Left cardiac atrium (tissue), 4 donors: ENCODE measurements around the gene KIAA0232. TPM values are rescaled to one million over a fixed set of nuclear protein-coding genes. Genes with fewer than 3 reads are reported as not detected.
"Not testable (repeated sequence)": the region's sequence is repeated elsewhere in the genome, so short reads cannot be mapped to it uniquely, and the experiment has no call there.

Experiments used
- ATAC-seq, 2 donors: fragments of 200-7000 bp; cut with Tn5 transposase; one replicate each; pipeline ENCODE4 v1.9.1; 2020; ENCODE audit warnings: mild to moderate bottlenecking in 2 of 2, moderate library complexity in 2 of 2
- DNase-seq: peaks from one replicate; pipeline ENCODE4 v3.0.0-alpha.2; 2020
- intact Hi-C, 2 donors: fragments of 100-400 bp; cut with DNase I; formaldehyde crosslinking; loops; one replicate each; pipeline versions ENCODE4 v1.14.1 to v1.15.1; 2022 to 2023
- total RNA-seq, 2 donors: library from RNA; stranded (reverse); fragmentation: NEBNext Ultra II Directional; extraction: Animal tissue kit (Norgen Biotek cat#: 25700); gene quantifications; one replicate each; pipeline ENCODE4 v1.2.1, GENCODE V29; 2021
- donor health status: DM: no; HTN: yes; CAD: no.
- donor health status: DM: no; HTN: yes; CAD: no; lungs with severe emphysema.
- donor health status: DM: yes; HTN: yes; CAD: no.
- donor health status: Dilated cardiomyopathy.

KIAA0232 gene
- total RNA-seq, 2 donors from 2014 or later, result 52.9 to 59.2 TPM

- no peak for ATAC-seq
Measured at GRCh38 chr4:6889736-6890324, 107.3 kb downstream of the KIAA0232 start.

GRCh38 chr4:6890358-6890757 is 107.8 kb downstream of the KIAA0232 start:
- DNase-seq, result no peak
- ATAC-seq, result no peak
- intact Hi-C loops, result no loop called here

More at GRCh38 chr4:6889736-6890324, 107.3 kb downstream of the KIAA0232 start:
- intact Hi-C loops, result no loop called here
- DNase-seq, result no peak

DNA sequence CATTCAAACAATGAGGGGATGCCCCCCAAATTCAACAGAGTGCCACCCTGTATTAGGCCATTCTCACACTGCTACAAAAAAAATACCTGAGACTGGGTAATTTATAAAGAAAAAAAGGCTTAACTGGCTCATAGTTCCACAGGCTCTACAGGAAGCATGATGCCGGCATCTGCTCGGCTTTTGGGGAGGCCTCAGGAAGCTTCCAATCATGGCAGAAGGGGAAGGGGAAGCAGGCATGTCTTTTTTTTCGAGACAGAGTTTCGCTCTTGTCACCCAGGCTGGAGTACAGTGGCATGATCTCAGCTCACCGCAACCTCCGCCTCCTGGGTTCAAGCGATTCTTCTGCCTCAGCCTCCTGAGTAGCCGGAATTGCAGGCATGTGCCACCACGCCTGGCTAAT is 108.4 kb downstream of the KIAA0232 start:
- ATAC-seq, DNase-seq, intact Hi-C loops: not testable (repeated sequence)

GRCh38 chr4:6891436-6892170 is 109.1 kb downstream of the KIAA0232 start:
- no peak for DNase-seq
- ATAC-seq, result peak in 1 of 2 donors; percentile 7
- intact Hi-C loops, result no loop called here

GRCh38 chr4:6892190-6892908 is 109.8 kb downstream of the KIAA0232 start:
- peak; percentile 29 to 52 for ATAC-seq
- DNase-seq, result peak; percentile 50
- intact Hi-C loops, result no loop called here

GRCh38 chr4:6892909-6893202 is 110.3 kb downstream of the KIAA0232 start:
- intact Hi-C loops, result no loop called here
- ATAC-seq (no peak), DNase-seq (no peak)

DNA sequence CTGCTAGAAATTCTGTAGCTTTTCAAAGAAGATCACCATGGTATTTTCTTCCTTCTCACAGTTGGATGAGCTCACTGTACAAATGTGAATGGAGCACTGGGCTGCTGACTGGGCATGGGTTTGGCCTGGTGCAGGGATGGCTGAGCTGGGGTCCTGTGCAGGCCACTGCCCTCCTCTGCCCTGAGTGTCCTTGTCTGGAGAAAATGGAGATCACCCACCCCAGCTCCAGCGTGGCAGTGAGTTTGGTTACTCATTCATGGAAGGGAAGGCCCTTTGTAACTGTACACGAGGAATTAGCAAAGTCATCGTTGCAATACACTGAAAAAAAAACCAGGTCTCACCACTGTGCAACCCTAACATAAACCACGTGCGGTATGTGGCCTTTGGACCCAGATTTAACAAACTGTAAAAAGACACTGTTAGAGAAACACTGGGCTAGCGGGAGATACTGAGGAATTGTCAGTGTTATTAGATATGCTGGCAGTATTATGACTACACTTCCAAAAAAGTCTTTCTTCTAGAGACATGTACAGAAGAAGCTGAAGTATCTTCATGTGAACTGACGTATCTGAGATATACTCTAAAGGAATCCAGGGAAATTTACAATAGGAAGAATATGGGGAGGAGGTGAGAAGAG is 111.0 kb downstream of the KIAA0232 start:
- intact Hi-C loops, result no loop called here
- no peak for ATAC-seq

DNA sequence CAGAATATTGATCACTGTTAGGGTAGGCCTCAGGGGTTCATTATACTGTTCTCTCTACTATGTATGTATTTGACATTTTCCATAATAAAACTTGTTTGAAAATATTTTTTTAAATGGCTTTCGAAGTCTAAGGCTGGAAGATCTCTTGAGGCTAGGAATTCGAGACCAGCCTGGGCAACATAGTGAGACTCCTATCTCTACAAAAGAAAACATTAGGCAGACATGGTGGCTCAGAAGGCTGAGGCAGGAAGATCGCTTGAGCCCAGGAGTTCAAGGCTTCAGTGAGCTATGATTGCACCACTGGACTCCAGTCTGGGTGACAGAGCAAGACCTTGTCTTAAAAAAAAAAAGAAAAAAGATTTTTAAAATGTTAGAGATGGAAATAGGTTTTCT is 111.6 kb downstream of the KIAA0232 start:
- ATAC-seq, result no peak
- no peak for DNase-seq
- intact Hi-C loops, result no loop called here

More for the DNA sequence above, 111.0 kb downstream of the KIAA0232 start:
- DNase-seq, result no peak

DNA sequence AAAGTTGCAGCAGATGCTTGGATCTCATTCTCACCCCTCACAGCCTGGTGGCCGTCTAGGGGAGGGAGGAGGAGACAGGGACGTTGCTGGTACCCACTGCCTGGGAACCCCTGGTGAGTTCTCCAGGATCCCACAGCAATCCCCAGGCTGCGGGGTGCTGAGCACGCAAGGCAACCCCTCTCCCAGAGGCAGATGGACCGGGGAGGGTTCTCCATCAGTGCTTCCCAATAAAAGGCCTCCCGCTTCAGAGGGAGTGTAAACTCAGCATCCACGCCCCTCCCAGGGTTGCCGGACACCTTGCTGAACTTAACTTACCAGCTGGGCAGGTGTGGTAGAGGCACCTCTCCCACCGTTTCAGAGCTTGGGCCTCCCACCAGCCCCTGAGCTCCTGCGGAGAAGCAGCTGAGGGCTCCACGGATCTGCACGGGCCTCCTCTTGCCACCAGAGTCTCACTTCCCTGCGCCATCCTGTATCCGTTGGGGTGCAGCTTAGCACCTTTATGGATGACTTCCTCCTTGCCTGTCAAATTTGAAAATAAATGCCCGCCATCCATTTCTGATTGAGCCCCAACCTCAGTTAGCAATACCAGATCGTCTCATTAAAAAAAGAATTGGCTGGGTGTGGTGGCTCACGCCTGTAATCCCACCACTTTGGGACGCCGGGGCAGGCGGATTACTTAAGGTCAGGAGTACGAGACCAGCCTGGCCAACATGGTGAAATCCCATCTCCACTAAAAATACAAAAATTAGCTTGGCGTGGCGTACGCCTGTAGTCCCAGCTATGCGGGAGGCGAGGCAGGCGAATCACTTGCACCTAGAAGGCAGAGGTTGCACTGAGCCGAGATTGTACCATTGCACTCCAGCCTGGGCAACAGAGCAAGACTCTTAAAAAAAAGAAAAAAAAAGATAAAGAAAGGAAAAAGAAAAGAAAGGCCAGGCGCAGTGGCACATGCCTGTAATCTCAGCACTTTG is 112.3 kb downstream of the KIAA0232 start:
- intact Hi-C loops, result no loop called here
- DNase-seq (no peak), ATAC-seq (no peak)

DNA sequence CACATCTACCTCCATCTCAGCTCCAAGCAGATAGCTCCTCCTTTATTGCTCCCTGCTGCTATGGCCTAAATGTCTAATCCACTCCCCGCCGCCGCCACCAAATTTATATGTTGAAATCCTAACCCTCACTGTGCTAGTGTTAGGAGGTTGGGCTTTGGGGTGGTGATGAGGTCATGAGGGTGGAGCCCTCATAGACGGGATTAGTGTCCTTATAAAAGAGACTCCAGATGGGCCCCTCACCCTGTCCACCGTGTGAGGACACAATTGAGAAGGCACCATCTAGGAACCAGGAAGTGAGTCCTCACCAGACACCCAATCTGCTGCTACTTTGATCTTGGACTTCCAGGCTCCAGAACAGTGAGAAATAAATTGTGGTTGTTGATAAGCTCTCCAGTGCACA is 113.5 kb downstream of the KIAA0232 start:
- DNase-seq, result no peak
- intact Hi-C loops, result no loop called here
- ATAC-seq, result no peak

GRCh38 chr4:6898763-6899162 is 116.2 kb downstream of the KIAA0232 start:
- DNase-seq, result no peak
- no peak for ATAC-seq
- intact Hi-C loops, result no loop called here

GRCh38 chr4:6900181-6900812 is 117.8 kb downstream of the KIAA0232 start:
- no peak for DNase-seq
- no peak for ATAC-seq
- intact Hi-C loops, result no loop called here

DNA sequence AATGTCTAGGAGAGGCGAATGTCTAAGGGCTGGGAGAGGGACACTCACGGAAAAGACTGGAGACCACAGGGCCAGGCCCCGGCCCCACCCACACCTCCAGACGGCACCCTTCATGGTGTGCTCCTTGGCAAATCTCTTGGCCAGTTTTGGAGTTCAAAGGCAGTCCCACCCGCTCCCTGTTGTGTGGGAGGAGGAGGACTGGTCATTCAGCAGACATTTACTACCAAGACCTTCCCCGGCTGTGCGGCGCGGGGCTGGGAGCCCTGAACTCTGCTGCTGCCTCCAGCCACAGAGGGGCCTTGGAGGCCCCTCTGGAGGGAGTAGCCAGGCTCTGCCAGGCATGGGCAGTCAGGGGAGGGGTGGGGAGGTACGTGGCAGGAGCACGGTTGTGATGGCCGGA is 118.4 kb downstream of the KIAA0232 start:
- DNase-seq (no peak), ATAC-seq (no peak)
- intact Hi-C loops, result no loop called here

- ATAC-seq (peak in 1 of 2 donors; percentile 46), DNase-seq (no peak)
- intact Hi-C loops, result no loop called here
Measured at GRCh38 chr4:6901669-6902317, 119.3 kb downstream of the KIAA0232 start.

- intact Hi-C loops, result no loop called here
- no peak for DNase-seq
- ATAC-seq, result peak; percentile 15 to 21
Measured at GRCh38 chr4:6902318-6903042, 120.0 kb downstream of the KIAA0232 start.

GRCh38 chr4:6905516-6906445 is 123.3 kb downstream of the KIAA0232 start:
- ATAC-seq, result no peak
- DNase-seq, result no peak
- intact Hi-C loops, result loop anchor here in 1 of 2 donors (5.0 kb wide), 1 partner anchor 167 kb away; no protein-coding TSS in a partner anchor
